ENCODE data around the gene TADA3.

The TADA3 gene

GRCh38 chr3:9754678-9755077 lies 37.6 kb downstream of the TADA3 start:
- Histone ChIP-seq H3K36me3 (ENCODE audit: control insufficient read depth, low read length) (peaks cover 78% of the 10 kb centered on the region), H3K9me3 (ENCODE audit: control insufficient read depth, insufficient read depth, low read length) (no peaks in the 10 kb centered on the region), H3K79me2 (ENCODE audit: control insufficient read depth, low read length) (peaks cover 25% of the 10 kb centered on the region), H3F3A (ENCODE audit: control insufficient read depth, insufficient read depth) (peaks cover 10% of the 10 kb centered on the region; the same call in 1 of the 2 replicates), H3K9me2 (replicated peaks; ENCODE audit: control insufficient read depth, low read length) (no peaks in the 10 kb centered on the region), H3K4me2 (ENCODE audit: low read length) (peak overlapping the region; percentile 29), H3K4me3 (ENCODE audit: low read length) (no peak overlapping the region), H4K20me1 (ENCODE audit: control insufficient read depth, insufficient read depth, low read depth, low read length) (no peaks in the 10 kb centered on the region), H3K27me3 (ENCODE audit: control insufficient read depth, low read length) (no peaks in the 10 kb centered on the region), H3K27ac (ENCODE audit: low read depth, low read length) (no peak overlapping the region), H3K4me1 (ENCODE audit: control insufficient read depth, low read length) (peaks cover 34% of the 10 kb centered on the region)
- no peak for TF ChIP-seq CTCF (IDR thresholded peaks at IDR 0.05; ENCODE audit: low read depth, low read length, poor library complexity, severe bottlenecking)
- no peak for TF ChIP-seq EZH2phosphoT487 (IDR thresholded peaks at IDR 0.05; ENCODE audit: borderline replicate concordance, low read length)

- Histone ChIP-seq H3K4me2 (ENCODE audit: low read length) (peak overlapping the region; percentile 83), H3K9me2 (replicated peaks; ENCODE audit: control insufficient read depth, low read length) (no peaks in the 10 kb centered on the region), H3K4me1 (ENCODE audit: control insufficient read depth, low read length) (peaks cover 40% of the 10 kb centered on the region), H3F3A (ENCODE audit: control insufficient read depth, insufficient read depth) (peaks cover 23% of the 10 kb centered on the region), H3K27ac (ENCODE audit: low read depth, low read length) (peak overlapping the region; percentile 72), H3K9me3 (ENCODE audit: control insufficient read depth, insufficient read depth, low read length) (no peaks in the 10 kb centered on the region), H3K4me3 (ENCODE audit: low read length) (peak overlapping the region; percentile 91), H3K79me2 (ENCODE audit: control insufficient read depth, low read length) (peaks cover 25% of the 10 kb centered on the region), H3K27me3 (ENCODE audit: control insufficient read depth, low read length) (no peaks in the 10 kb centered on the region), H3K36me3 (ENCODE audit: control insufficient read depth, low read length) (peaks cover 78% of the 10 kb centered on the region), H4K20me1 (ENCODE audit: control insufficient read depth, insufficient read depth, low read depth, low read length) (no peaks in the 10 kb centered on the region)
- no peak for TF ChIP-seq EZH2phosphoT487 (IDR thresholded peaks at IDR 0.05; ENCODE audit: borderline replicate concordance, low read length)
- no peak for TF ChIP-seq CTCF (IDR thresholded peaks at IDR 0.05; ENCODE audit: low read depth, low read length, poor library complexity, severe bottlenecking)
Measured at GRCh38 chr3:9750556-9751411, 41.5 kb downstream of the TADA3 start.

GRCh38 chr3:9749645-9750555 lies 42.4 kb downstream of the TADA3 start, which contains the start of gene OGG1:
Gene OGG1, plus strand, starts transcription at chr3:9749952. Its CDS starts 335 bp downstream, at chr3:9750287.
- no peaks in the 10 kb centered on the region for H3K9me2 ChIP-seq (replicated peaks; ENCODE audit: control insufficient read depth, low read length)
- H3K9me3 ChIP-seq (ENCODE audit: control insufficient read depth, insufficient read depth, low read length): no peaks in the 10 kb centered on the region
- TF ChIP-seq EZH2phosphoT487 (IDR thresholded peaks at IDR 0.05; ENCODE audit: borderline replicate concordance, low read length): no peak
- peak; percentile 22 for TF ChIP-seq CTCF (IDR thresholded peaks at IDR 0.05; ENCODE audit: low read depth, low read length, poor library complexity, severe bottlenecking)
- H3K4me2 ChIP-seq (ENCODE audit: low read length): peak within 1 kb of the TSS; percentile 83
- H4K20me1 ChIP-seq (ENCODE audit: control insufficient read depth, insufficient read depth, low read depth, low read length): no peaks in the 10 kb centered on the region
- peaks cover 38% of the 10 kb centered on the region for H3K4me1 ChIP-seq (ENCODE audit: control insufficient read depth, low read length)
- H3K79me2 ChIP-seq (ENCODE audit: control insufficient read depth, low read length): peaks cover 25% of the 10 kb centered on the region
- peaks cover 20% of the 10 kb centered on the region for H3F3A ChIP-seq (ENCODE audit: control insufficient read depth, insufficient read depth)
- no peaks in the 10 kb centered on the region for H3K27me3 ChIP-seq (ENCODE audit: control insufficient read depth, low read length)
- H3K27ac ChIP-seq (ENCODE audit: low read depth, low read length): peak within 1 kb of the TSS; percentile 72
- H3K36me3 ChIP-seq (ENCODE audit: control insufficient read depth, low read length): peaks cover 80% of the 10 kb centered on the region
- peak within 1 kb of the TSS; percentile 91 for H3K4me3 ChIP-seq (ENCODE audit: low read length)

Data from DOHH2 (cell line).